Non-pigmented ciliary epithelial cell (primary cell): ENCODE measurements around the gene PCDHA11.
"Not testable (repeated sequence)": the region's sequence is repeated elsewhere in the genome, so short reads cannot be mapped to it uniquely, and the experiment has no call there.

Source experiments
- DNase-seq: peaks from one replicate; pipeline ENCODE4 v3.0.0-alpha.2; 2010; ENCODE audit warnings: low read depth

PCDHA11 gene

GRCh38 chr5:140868721-140869554 lies at the start of gene PCDHA11:
PCDHA11 (plus strand) TSS chr5:140868957; CDS start chr5:140869104, 147 bp downstream.
- no peak for DNase-seq

- DNase-seq, result no peak
Observed at GRCh38 chr5:140821375-140822280, 47.1 kb upstream of the PCDHA11 start, which contains the start of gene PCDHA5. PCDHA5 (plus strand) TSS chr5:140821613.

GRCh38 chr5:140822281-140822629 lies 46.5 kb upstream of the PCDHA11 start:
- DNase-seq, result no peak

- not testable (repeated sequence) for DNase-seq
Observed at GRCh38 chr5:140822969-140823368, 45.8 kb upstream of the PCDHA11 start.

GRCh38 chr5:140823475-140823874 lies 45.3 kb upstream of the PCDHA11 start:
- no peak for DNase-seq

- DNase-seq, result no peak
Observed at GRCh38 chr5:140827704-140828361, 40.9 kb upstream of the PCDHA11 start, which contains the start of gene PCDHA6. PCDHA6 (plus strand) TSS chr5:140827960; CDS start chr5:140828092, 132 bp downstream.

- DNase-seq, result no peak
Observed at GRCh38 chr5:140828362-140828737, 40.4 kb upstream of the PCDHA11 start.

GRCh38 chr5:140829511-140830501 lies 39.0 kb upstream of the PCDHA11 start:
- DNase-seq, result not testable (repeated sequence)

GRCh38 chr5:140833993-140834392 lies 34.8 kb upstream of the PCDHA11 start, which contains the start of gene PCDHA7:
PCDHA7 (plus strand) TSS chr5:140834269; CDS start chr5:140834384, 115 bp downstream.
- no peak for DNase-seq

GRCh38 chr5:140834439-140835008 lies 34.2 kb upstream of the PCDHA11 start:
- DNase-seq, result not testable (repeated sequence)

GRCh38 chr5:140835622-140836510 lies 32.9 kb upstream of the PCDHA11 start:
- no peak for DNase-seq

GRCh38 chr5:140840978-140841962 lies 27.5 kb upstream of the PCDHA11 start, which contains the start of gene PCDHA8:
PCDHA8 (plus strand) TSS chr5:140841187; CDS start chr5:140841322, 135 bp downstream.
- no peak for DNase-seq

GRCh38 chr5:140842798-140843733 lies 25.7 kb upstream of the PCDHA11 start:
- DNase-seq, result no peak

GRCh38 chr5:140848139-140849102 lies 20.3 kb upstream of the PCDHA11 start, which contains the start of gene PCDHA9:
PCDHA9 (plus strand) TSS chr5:140848382; CDS start chr5:140848496, 114 bp downstream.
- DNase-seq, result not testable (repeated sequence)

GRCh38 chr5:140849831-140850634 lies 18.7 kb upstream of the PCDHA11 start:
- not testable (repeated sequence) for DNase-seq
